Spleen (tissue), 11 donors: ENCODE results near the gene MTA1. TPM values are rescaled to one million over a fixed set of nuclear protein-coding genes. Genes with fewer than 3 reads are reported as not detected.
A peak's percentile ranks its signal among the peaks of the same experiment; 100 is the strongest.

Experiments
- DNase-seq: peaks from one replicate; pipeline ENCODE4 v3.0.0-alpha.2; 2020
- H3K27ac ChIP-seq, 8 donors: fragments of 200-600 bp; sonication (generic) in 7 of 8; 1 replicate in 4 of 8; 2 replicates in 4 of 8; pipeline versions ENCODE4 v1.5.0 to v1.8.0; 2016 to 2021; ENCODE audit warnings: inconsistent platforms in 4 of 8, mild to moderate bottlenecking in 4 of 8, moderate library complexity in 1 of 8
- H3K27me3 ChIP-seq, 7 donors: fragments of 200-600 bp; sonication (generic) in 6 of 7; replicated peaks in 1 of 7; 1 replicate in 4 of 7; 2 replicates in 3 of 7; pipeline versions ENCODE4 v1.5.0 to v1.8.0; 2016 to 2021; ENCODE audit warnings: inconsistent platforms in 3 of 7, mild to moderate bottlenecking in 1 of 7
- H3K36me3 ChIP-seq, 6 donors: fragments of 200-600 bp; sonication (generic) in 5 of 6; 1 replicate in 4 of 6; 2 replicates in 2 of 6; pipeline versions ENCODE4 v1.5.0 to v1.8.0; 2016 to 2021; ENCODE audit warnings: inconsistent platforms in 2 of 6
- H3K4me1 ChIP-seq, 6 donors: fragments of 200-600 bp; sonication (generic) in 5 of 6; 1 replicate in 3 of 6; 2 replicates in 3 of 6; pipeline versions ENCODE4 v1.5.0 to v1.8.0; 2016 to 2021; ENCODE audit warnings: inconsistent platforms in 3 of 6
- H3K4me3 ChIP-seq, 8 donors: fragments of 200-600 bp; sonication (generic) in 7 of 8; 1 replicate in 4 of 8; 2 replicates in 4 of 8; pipeline versions ENCODE4 v1.5.0 to v1.8.0; 2016 to 2021; ENCODE audit warnings: inconsistent platforms in 4 of 8, mild to moderate bottlenecking in 4 of 8, moderate library complexity in 2 of 8
- H3K9me3 ChIP-seq, 8 donors: fragments of 200-600 bp; sonication (generic) in 7 of 8; 1 replicate in 4 of 8; 2 replicates in 4 of 8; pipeline versions ENCODE4 v1.5.0 to v1.8.0; 2016 to 2021; ENCODE audit warnings: inconsistent platforms in 4 of 8
- CTCF ChIP-seq, 11 experiments: fragments of 200-600 bp in 7 of 11; fragments of 450-650 bp in 4 of 11; sonication (generic) in 4 of 11; IDR thresholded peaks in 8 of 11; conservative IDR thresholded peaks in 3 of 11; 1 replicate in 7 of 11; 2 replicates in 4 of 11; pipeline versions ENCODE4 v1.4.0 to v1.8.0; 2016 to 2021; ENCODE audit warnings: antibody characterized with exemption in 11 of 11, inconsistent platforms in 4 of 11, mild to moderate bottlenecking in 1 of 11
- POLR2A ChIP-seq, 3 donors: fragments of 450-650 bp; IDR thresholded peaks; one replicate each; pipeline ENCODE4 v1.5.1; 2017; ENCODE audit warnings: antibody characterized with exemption in 3 of 3, mild to moderate bottlenecking in 1 of 3
- POLR2AphosphoS5 ChIP-seq, 3 donors: sonication (generic); formaldehyde crosslinking; IDR thresholded peaks; one replicate each; pipeline ENCODE4 v1.5.1; 2017; ENCODE audit warnings: antibody characterized with exemption in 3 of 3
- WGBS, 5 donors: extraction: QIAGEN DNeasy Blood & Tissue Kit in 3 of 5; methylation state at CpG; one replicate each; pipeline versions ENCODE4 v1.1.5 to v1.1.7; 2013 to 2018; 5-methylcytosine and 5-hydroxymethylcytosine counted together
- intact Hi-C: fragments of 100-400 bp; cut with DNase I; formaldehyde crosslinking; loops from one replicate; pipeline ENCODE4 v1.15.0; 2023; ENCODE audit warnings: low total_unique reads
- polyA plus RNA-seq, 3 donors: library from polyadenylated mRNA; stranded (reverse); fragments of 200-250 nt; gene quantifications; one replicate each; pipeline ENCODE4 v1.2.1, GENCODE V29; 2013
- total RNA-seq, 7 donors: library from RNA; depleted of rRNA in 3 of 7; stranded (reverse); fragments of >200 nt in 3 of 7; fragmentation: NEBNext Ultra II Directional in 4 of 7; extraction: Animal tissue kit (Norgen Biotek cat#: 25700) in 4 of 7; gene quantifications; one replicate each; pipeline versions ENCODE4 v1.1.0 to v1.2.1, GENCODE V29; 2016 to 2021
- donor health status: healthy with polysubstance abuse.
- donor health status: DM: no; HTN: no; CAD: no; lungs with moderate emphysema.
- donor health status: DM: no; HTN: no; CAD: no.
- donor health status: Bipolar disorder and iron deficiency.
- donor health status: healthy.
- donor health status: DM: no; HTN: no; CAD: no.
- donor health status: DM: yes; HTN: yes; CAD: no.

The MTA1 gene
- total and polyA plus RNA-seq, 10 donors: 33.0 to 128 (median 78.2) TPM

GRCh38 chr14:105386581-105387529 is 32.8 kb upstream of the MTA1 start:
- Histone ChIP-seq H3K4me1 (peaks cover 0 to 40% (median 26%) of the 10 kb centered on the region in 6 donors), H3K4me3 (no peak overlapping the region), H3K36me3 (peaks cover 0 to 74% (median 55%) of the 10 kb centered on the region in 6 donors), H3K9me3 (no peaks in the 10 kb centered on the region), H3K27me3 (no peaks in the 10 kb centered on the region), H3K27ac (no peak overlapping the region)
- DNase-seq: no peak
- WGBS, 5 donors: 91 to 96% (median 93%) methylated on average over 19 to 33 of the region's 33 CpGs
- no peak for TF ChIP-seq CTCF (IDR thresholded peaks at IDR 0.05 in 8 of 11, conservative IDR thresholded peaks at IDR 0.05 in 3 of 11)
- peak in 1 of 3 donors; percentile 29 for TF ChIP-seq POLR2AphosphoS5 (IDR thresholded peaks at IDR 0.05)
- intact Hi-C loops: no loop called here

- TF ChIP-seq POLR2A (IDR thresholded peaks at IDR 0.05) (no peak), POLR2AphosphoS5 (IDR thresholded peaks at IDR 0.05) (no peak), CTCF (IDR thresholded peaks at IDR 0.05 in 8 of 11, conservative IDR thresholded peaks at IDR 0.05 in 3 of 11) (no peak)
- Histone ChIP-seq H3K9me3 (no peaks in the 10 kb centered on the region), H3K36me3 (peaks cover 0 to 73% (median 49%) of the 10 kb centered on the region in 6 donors), H3K27me3 (no peaks in the 10 kb centered on the region), H3K4me1 (peaks cover 0 to 40% (median 26%) of the 10 kb centered on the region in 6 donors), H3K4me3 (no peak overlapping the region), H3K27ac (no peak overlapping the region)
- peak; percentile 64 for DNase-seq
- WGBS, 5 donors: 89 to 97% (median 93%) methylated on average over 10 of the region's 10 CpGs
- intact Hi-C loops: no loop called here
Measured at GRCh38 chr14:105387530-105387922, 32.1 kb upstream of the MTA1 start.

DNA sequence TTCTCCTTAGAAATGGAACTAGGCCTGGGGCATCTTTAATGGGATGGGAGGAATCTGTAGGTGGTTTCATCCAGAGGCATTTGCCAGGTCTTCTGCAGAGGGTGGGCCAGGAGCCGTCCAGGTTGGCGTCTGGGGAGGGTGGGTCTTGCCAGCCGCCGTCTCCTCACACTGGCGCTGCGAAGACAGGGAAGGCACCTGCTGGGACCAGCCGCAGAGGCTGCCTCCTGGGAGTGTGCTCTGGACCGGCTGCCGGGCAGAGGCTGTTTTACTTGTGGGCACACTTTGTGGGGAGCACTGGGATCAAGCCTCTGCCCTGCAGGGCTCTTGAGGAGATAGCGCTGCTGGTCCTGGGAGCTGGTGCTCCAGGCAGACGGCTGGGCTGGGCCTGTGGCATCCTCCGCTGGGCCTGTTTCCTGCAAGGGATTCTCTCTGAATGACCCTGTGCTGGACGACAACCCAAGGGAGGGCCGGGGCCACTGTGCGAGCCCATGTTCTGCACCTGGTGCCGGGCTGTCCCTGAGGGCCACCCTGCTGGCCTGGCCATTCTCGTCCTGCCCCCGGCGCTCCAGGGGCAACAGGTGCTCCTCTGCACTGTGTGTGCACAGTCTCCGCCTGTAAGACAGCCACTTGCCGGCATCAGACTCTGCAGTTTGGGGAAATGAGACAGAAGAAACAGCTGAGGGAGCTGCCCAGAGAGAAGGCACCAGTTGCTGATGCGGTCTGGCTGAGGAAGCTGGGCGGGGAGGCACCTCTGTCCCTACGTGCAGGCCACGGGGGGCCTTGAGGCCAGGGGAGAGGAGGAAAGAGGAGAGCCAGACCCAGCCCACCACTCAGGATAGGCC is 31.3 kb upstream of the MTA1 start:
- 81 to 91% (median 84%) methylated on average over 17 to 25 of the region's 25 CpGs for WGBS, 5 donors
- no peaks in the 10 kb centered on the region for H3K27me3 ChIP-seq
- no peaks in the 10 kb centered on the region for H3K9me3 ChIP-seq
- no peak for DNase-seq
- H3K36me3 ChIP-seq: peaks cover 0 to 73% (median 41%) of the 10 kb centered on the region in 6 donors
- H3K27ac ChIP-seq: peak overlapping the region in 5 of 8 donors; percentile 54 to 80 (median 77)
- TF ChIP-seq POLR2AphosphoS5 (IDR thresholded peaks at IDR 0.05): peak in 1 of 3 donors; percentile 24
- TF ChIP-seq CTCF (IDR thresholded peaks at IDR 0.05 in 8 of 11, conservative IDR thresholded peaks at IDR 0.05 in 3 of 11): no peak
- intact Hi-C loops: no loop called here
- no peak overlapping the region for H3K4me3 ChIP-seq
- peaks cover 0 to 42% (median 26%) of the 10 kb centered on the region in 6 donors for H3K4me1 ChIP-seq
